T-helper 2 cell treated with Interferon-gamma antibody and Interleukin-4, amounts not matched to agents 5 μg/mL and 100 μg/mL, for 36 hours (primary cell): ENCODE results near the gene COL4A1.
A peak's percentile ranks its signal among the peaks of the same experiment; 100 is the strongest.
"Not testable (repeated sequence)": the region's sequence is repeated elsewhere in the genome, so short reads cannot be mapped to it uniquely, and the experiment has no call there.

Experiments used
- DNase-seq: peaks from one replicate; pipeline ENCODE4 v3.0.0; 2021; ENCODE audit warnings: low spot score
- H3K27ac Mint-ChIP-seq: one replicate; pipeline ENCODE4 v1.8.0; 2021; ENCODE audit warnings: mild to moderate bottlenecking, mixed read lengths
- H3K27me3 Mint-ChIP-seq: one replicate; pipeline ENCODE4 v1.8.0; 2021; ENCODE audit warnings: low read depth, mixed read lengths
- H3K36me3 Mint-ChIP-seq: one replicate; pipeline ENCODE4 v1.8.0; 2021; ENCODE audit warnings: low read depth, mixed read lengths
- H3K4me1 Mint-ChIP-seq: one replicate; pipeline ENCODE4 v1.8.0; 2021; ENCODE audit warnings: low read depth, mixed read lengths
- H3K4me3 Mint-ChIP-seq: one replicate; pipeline ENCODE4 v1.8.0; 2022; ENCODE audit warnings: mild to moderate bottlenecking, moderate library complexity, mixed read lengths
- H3K9me3 Mint-ChIP-seq: one replicate; pipeline ENCODE4 v1.8.0; 2021; ENCODE audit warnings: mixed read lengths

The COL4A1 gene

GRCh38 chr13:110324026-110324749 lies 17.2 kb upstream of the COL4A1 start:
- DNase-seq: no peak
- H3K27me3 Mint-ChIP-seq: peaks cover 27% of the 10 kb centered on the region
- no peak overlapping the region for H3K27ac Mint-ChIP-seq
- H3K9me3 Mint-ChIP-seq: no peaks in the 10 kb centered on the region
- no peaks in the 10 kb centered on the region for H3K36me3 Mint-ChIP-seq
- H3K4me3 Mint-ChIP-seq: no peak overlapping the region
- H3K4me1 Mint-ChIP-seq: peaks cover 5% of the 10 kb centered on the region

- H3K4me1 Mint-ChIP-seq: peaks cover 5% of the 10 kb centered on the region
- no peak for DNase-seq
Measured at GRCh38 chr13:110323172-110323891, 16.4 kb upstream of the COL4A1 start.

GRCh38 chr13:110322828-110323171 lies 15.8 kb upstream of the COL4A1 start:
- Mint-ChIP-seq H3K9me3 (no peaks in the 10 kb centered on the region), H3K36me3 (no peaks in the 10 kb centered on the region), H3K27me3 (peaks cover 32% of the 10 kb centered on the region), H3K4me3 (no peak overlapping the region), H3K27ac (no peak overlapping the region), H3K4me1 (peaks cover 5% of the 10 kb centered on the region)
- no peak for DNase-seq

More at GRCh38 chr13:110323172-110323891, 16.4 kb upstream of the COL4A1 start:
- H3K9me3 Mint-ChIP-seq: no peaks in the 10 kb centered on the region
- H3K4me3 Mint-ChIP-seq: no peak overlapping the region
- H3K27me3 Mint-ChIP-seq: peaks cover 30% of the 10 kb centered on the region
- H3K36me3 Mint-ChIP-seq: no peaks in the 10 kb centered on the region
- no peak overlapping the region for H3K27ac Mint-ChIP-seq

- no peak for DNase-seq
- Mint-ChIP-seq H3K9me3 (no peaks in the 10 kb centered on the region), H3K4me1 (peaks cover 5% of the 10 kb centered on the region), H3K27me3 (peaks cover 31% of the 10 kb centered on the region), H3K27ac (no peak overlapping the region), H3K4me3 (no peak overlapping the region), H3K36me3 (no peaks in the 10 kb centered on the region)
Measured at GRCh38 chr13:110322126-110322827, 15.3 kb upstream of the COL4A1 start.

- H3K36me3 Mint-ChIP-seq, H3K4me1 Mint-ChIP-seq, H3K9me3 Mint-ChIP-seq, H3K4me3 Mint-ChIP-seq, H3K27ac Mint-ChIP-seq, DNase-seq: not testable (repeated sequence)
- peaks cover 28% of the 10 kb centered on the region for H3K27me3 Mint-ChIP-seq
Measured at GRCh38 chr13:110321573-110321972, 14.6 kb upstream of the COL4A1 start.

GRCh38 chr13:110320645-110321044 lies 13.7 kb upstream of the COL4A1 start:
- peaks cover 5% of the 10 kb centered on the region for H3K4me1 Mint-ChIP-seq
- H3K27ac Mint-ChIP-seq: no peak overlapping the region
- H3K27me3 Mint-ChIP-seq: peaks cover 28% of the 10 kb centered on the region
- no peak for DNase-seq
- H3K9me3 Mint-ChIP-seq: no peaks in the 10 kb centered on the region
- no peak overlapping the region for H3K4me3 Mint-ChIP-seq
- no peaks in the 10 kb centered on the region for H3K36me3 Mint-ChIP-seq

- Mint-ChIP-seq H3K27ac (no peak overlapping the region), H3K9me3 (no peaks in the 10 kb centered on the region), H3K36me3 (no peaks in the 10 kb centered on the region), H3K4me3 (no peak overlapping the region), H3K27me3 (peaks cover 30% of the 10 kb centered on the region), H3K4me1 (peaks cover 5% of the 10 kb centered on the region)
- peak; percentile 15 for DNase-seq
Measured at GRCh38 chr13:110319774-110320509, 13.0 kb upstream of the COL4A1 start.

- no peaks in the 10 kb centered on the region for H3K9me3 Mint-ChIP-seq
- H3K27me3 Mint-ChIP-seq: peaks cover 27% of the 10 kb centered on the region
- H3K4me1 Mint-ChIP-seq: peaks cover 5% of the 10 kb centered on the region
- no peak for DNase-seq
- no peak overlapping the region for H3K4me3 Mint-ChIP-seq
- H3K27ac Mint-ChIP-seq: no peak overlapping the region
- no peaks in the 10 kb centered on the region for H3K36me3 Mint-ChIP-seq
Measured at GRCh38 chr13:110319397-110319773, 12.4 kb upstream of the COL4A1 start.

- Mint-ChIP-seq H3K4me1 (peaks cover 5% of the 10 kb centered on the region), H3K27me3 (peaks cover 27% of the 10 kb centered on the region), H3K36me3 (no peaks in the 10 kb centered on the region), H3K4me3 (no peak overlapping the region), H3K27ac (no peak overlapping the region), H3K9me3 (no peaks in the 10 kb centered on the region)
- DNase-seq: no peak
Measured at GRCh38 chr13:110318920-110319319, 12.0 kb upstream of the COL4A1 start.

- peaks cover 5% of the 10 kb centered on the region for H3K4me1 Mint-ChIP-seq
- no peak overlapping the region for H3K4me3 Mint-ChIP-seq
- no peak for DNase-seq
- H3K9me3 Mint-ChIP-seq: no peaks in the 10 kb centered on the region
- peaks cover 31% of the 10 kb centered on the region for H3K27me3 Mint-ChIP-seq
- H3K36me3 Mint-ChIP-seq: no peaks in the 10 kb centered on the region
- H3K27ac Mint-ChIP-seq: no peak overlapping the region
Measured at GRCh38 chr13:110317496-110318195, 10.7 kb upstream of the COL4A1 start.

- Mint-ChIP-seq H3K4me1 (peaks cover 5% of the 10 kb centered on the region), H3K4me3 (no peak overlapping the region), H3K9me3 (no peaks in the 10 kb centered on the region), H3K27me3 (peaks cover 37% of the 10 kb centered on the region), H3K36me3 (no peaks in the 10 kb centered on the region), H3K27ac (no peak overlapping the region)
- DNase-seq: no peak
Measured at GRCh38 chr13:110317093-110317492, 10.1 kb upstream of the COL4A1 start.

- H3K27ac Mint-ChIP-seq: no peak overlapping the region
- no peaks in the 10 kb centered on the region for H3K9me3 Mint-ChIP-seq
- peaks cover 38% of the 10 kb centered on the region for H3K27me3 Mint-ChIP-seq
- no peak for DNase-seq
- no peak overlapping the region for H3K4me3 Mint-ChIP-seq
- H3K4me1 Mint-ChIP-seq: peaks cover 5% of the 10 kb centered on the region
- no peaks in the 10 kb centered on the region for H3K36me3 Mint-ChIP-seq
Measured at GRCh38 chr13:110316196-110316595, 9.2 kb upstream of the COL4A1 start.

- H3K27ac Mint-ChIP-seq: no peak overlapping the region
- DNase-seq: no peak
- peaks cover 46% of the 10 kb centered on the region for H3K27me3 Mint-ChIP-seq
- no peaks in the 10 kb centered on the region for H3K9me3 Mint-ChIP-seq
- no peak overlapping the region for H3K4me3 Mint-ChIP-seq
- H3K36me3 Mint-ChIP-seq: no peaks in the 10 kb centered on the region
- H3K4me1 Mint-ChIP-seq: peaks cover 2% of the 10 kb centered on the region
Measured at GRCh38 chr13:110314516-110315245, 7.7 kb upstream of the COL4A1 start.
